ENCODE measurements around the gene MIA.
A peak's percentile ranks its signal among the peaks of the same experiment; 100 is the strongest.
"Not testable (repeated sequence)": the region's sequence is repeated elsewhere in the genome, so short reads cannot be mapped to it uniquely, and the experiment has no call there.

MIA gene

GRCh38 chr19:40818480-40819399, 43.4 kb downstream of the MIA start:
- peak in 1 of 2 donors; percentile 49 for DNase-seq (ENCODE audit: low read depth in 2 of 2, low spot score in 1 of 2)

- DNase-seq (ENCODE audit: low read depth in 2 of 2, low spot score in 1 of 2) = peak in 1 of 2 donors; percentile 36
Measured at GRCh38 chr19:40819479-40820234, 44.3 kb downstream of the MIA start.

DNA sequence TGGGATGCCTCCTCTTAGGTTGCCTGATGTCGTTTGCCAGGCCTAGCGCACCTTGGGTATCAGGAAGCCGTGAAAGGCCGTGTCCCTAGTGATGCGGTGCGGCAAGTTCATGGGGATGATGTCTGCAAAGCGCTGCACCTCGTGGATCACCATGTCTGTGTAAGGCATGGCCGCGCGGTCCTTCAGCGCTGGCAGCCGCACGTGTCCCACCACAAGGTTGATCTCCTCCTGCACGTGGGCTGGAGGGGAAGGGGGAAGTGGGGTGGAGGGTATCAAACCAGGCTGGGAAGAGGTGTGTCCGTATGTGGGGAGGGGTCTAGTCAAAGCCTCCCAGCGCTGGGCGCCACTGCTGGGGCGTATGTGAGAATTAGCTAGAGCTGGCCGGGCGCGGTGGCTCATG, 46.8 kb downstream of the MIA start:
- DNase-seq (ENCODE audit: low read depth in 2 of 2, low spot score in 1 of 2) = no peak

- not testable (repeated sequence) for DNase-seq (ENCODE audit: low read depth in 2 of 2, low spot score in 1 of 2)
Measured at GRCh38 chr19:40822704-40823553, 47.6 kb downstream of the MIA start.

DNA sequence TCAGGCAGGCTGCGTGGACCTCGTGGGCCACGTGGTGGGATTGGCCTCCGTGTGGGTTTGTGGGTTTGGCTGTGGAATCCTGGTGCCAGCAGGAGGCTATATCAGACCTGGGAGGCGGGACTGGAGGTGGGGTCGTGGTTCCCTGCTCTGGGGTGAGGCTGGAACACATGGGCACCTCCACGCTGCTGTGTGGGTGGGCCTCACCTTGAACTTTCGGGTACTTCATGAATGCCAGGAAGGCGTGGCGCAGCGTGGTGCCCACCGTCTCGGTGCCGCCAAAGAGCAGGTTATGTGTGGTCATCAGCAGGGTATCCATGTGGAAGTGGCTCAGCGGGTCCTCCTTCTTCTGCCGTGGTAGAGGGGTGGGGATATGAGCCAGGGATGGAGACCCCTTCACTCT, 49.6 kb downstream of the MIA start:
- not testable (repeated sequence) for DNase-seq (ENCODE audit: low read depth in 2 of 2, low spot score in 1 of 2)

DNA sequence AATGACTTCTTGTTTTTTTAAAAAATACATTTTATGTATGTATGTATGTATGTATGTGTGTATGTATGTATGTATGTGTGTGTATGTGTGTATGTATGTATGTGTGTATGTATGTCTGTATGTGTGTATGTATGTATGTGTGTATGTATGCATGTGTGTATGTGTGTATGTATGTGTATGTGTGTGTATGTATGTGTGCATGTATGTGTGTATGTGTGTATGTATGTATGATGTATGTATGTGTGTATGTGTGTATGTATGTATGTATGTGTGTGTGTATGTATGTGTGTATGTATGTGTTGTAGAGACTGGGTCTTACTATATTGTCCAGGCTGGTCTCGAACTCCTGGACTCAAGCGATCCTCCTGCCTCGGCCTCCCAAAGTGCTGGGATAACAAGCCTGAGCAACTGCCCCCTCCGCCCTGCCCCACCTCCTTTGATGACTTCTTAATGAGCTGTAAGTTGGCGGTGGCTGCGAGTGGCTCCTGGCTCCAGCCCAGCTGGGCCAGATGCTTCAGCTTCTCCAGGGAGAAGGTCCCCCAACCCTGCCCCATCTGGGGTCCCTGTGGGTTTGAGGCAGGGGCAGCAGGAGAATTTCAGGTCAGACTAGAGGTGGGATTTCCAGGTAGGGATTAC, 50.3 kb downstream of the MIA start:
- not testable (repeated sequence) for DNase-seq (ENCODE audit: low read depth in 2 of 2, low spot score in 1 of 2)

GRCh38 chr19:40826312-40826698, 51.0 kb downstream of the MIA start:
- not testable (repeated sequence) for DNase-seq (ENCODE audit: low read depth in 2 of 2, low spot score in 1 of 2)

- not testable (repeated sequence) for DNase-seq (ENCODE audit: low read depth in 2 of 2, low spot score in 1 of 2)
Measured at GRCh38 chr19:40826699-40827385, 51.5 kb downstream of the MIA start.

Data from stimulated activated CD8-positive, alpha-beta memory T cell treated with anti-CD3 and anti-CD28 coated beads, Interleukin-4, amount 100 ng/mL, for 1 hour (primary cell).